GM19238 (cell line): ENCODE measurements around the gene ZNF345.

Experiments used
- DNase-seq: peaks from one replicate; pipeline ENCODE4 v3.0.0; 2011; ENCODE audit warnings: low spot score; ENCODE audit not compliant: insufficient read length

The ZNF345 gene

DNA sequence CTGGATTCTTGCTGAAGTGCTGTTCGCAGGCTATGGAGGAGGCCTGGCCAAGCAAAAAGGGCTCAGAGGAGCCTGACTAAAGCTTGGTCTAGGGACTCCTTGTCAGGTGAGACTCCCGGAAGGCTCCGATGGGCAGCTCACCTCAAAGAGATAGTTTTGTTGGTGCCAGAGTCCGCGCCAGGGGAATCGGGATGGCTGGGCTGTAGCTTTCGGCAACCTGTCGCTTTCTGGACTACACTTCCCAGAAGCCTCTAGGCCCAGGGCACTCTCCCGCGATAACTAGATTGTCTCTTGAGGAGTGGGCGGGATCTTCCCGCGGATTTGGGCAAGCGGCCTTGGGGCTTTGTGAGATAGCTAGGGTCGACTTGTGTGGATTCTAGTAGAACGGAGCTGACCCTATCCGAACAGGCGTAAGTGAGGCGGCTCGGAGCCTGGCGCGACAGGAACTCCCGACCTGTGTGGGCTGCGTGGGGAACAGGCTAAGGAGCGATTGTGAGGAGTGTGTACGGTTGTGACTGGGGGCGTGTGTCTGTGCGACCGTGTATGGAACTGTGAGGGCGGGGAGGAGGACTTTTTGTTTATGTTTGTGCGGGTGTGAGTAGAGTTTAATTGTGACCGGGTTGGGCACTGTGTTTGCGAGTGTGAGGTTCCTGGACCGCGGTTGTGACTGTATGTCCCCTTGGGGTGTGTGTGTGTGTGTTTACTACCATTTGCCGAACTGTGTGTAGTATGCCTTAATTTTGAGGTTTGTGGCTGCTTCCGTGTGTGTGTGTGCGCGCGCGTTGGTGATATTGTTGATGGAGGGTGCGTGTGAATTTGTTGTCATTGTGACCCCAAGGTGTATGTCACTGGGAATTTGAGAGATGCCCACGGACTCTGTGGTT, at the start of gene ZNF345:
ZNF345 (plus strand) TSS at position 318 of the 884 bp plus-strand sequence. CDS start 25,955 bp downstream, outside the sequence.
- peak; percentile 69 for DNase-seq

DNA sequence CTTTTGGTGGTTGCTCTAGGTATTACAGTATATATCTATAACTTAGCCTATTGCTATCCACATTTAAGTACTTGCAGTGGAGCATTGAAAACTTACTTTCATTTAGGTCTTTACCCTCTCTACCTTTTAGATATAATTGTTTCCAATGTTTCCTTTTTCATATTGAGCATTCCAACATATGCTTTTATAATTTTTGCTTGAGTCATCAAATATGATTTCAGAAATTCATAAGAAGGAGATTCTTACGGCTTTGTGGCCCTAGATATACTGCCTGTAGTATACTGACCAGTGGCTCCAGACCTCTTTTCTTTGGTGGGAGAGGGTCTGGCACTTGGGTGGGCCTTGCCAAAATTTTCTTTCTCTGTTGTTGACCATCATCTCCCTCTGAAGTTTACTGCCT, 45.3 kb upstream of the ZNF345 start:
- DNase-seq, result no peak

DNA sequence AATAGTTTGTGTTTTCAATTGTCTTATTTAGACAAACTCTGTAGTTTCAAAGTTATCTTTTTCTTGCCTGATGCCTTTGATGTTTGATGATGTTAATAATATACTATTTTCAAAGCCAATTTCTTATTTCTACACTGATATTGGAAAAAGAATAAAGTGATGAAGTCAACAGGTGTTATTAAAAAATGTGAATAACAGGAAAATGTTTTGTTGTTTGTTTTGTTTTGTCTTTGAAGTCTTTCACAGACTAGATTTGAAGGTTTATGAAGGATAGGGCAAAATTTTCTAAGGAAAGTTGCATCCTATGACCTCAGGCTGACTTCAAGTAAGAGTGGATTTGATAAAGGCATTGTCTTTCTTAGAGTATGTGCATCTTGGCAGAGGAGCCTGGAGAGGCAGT, 43.6 kb upstream of the ZNF345 start:
- no peak for DNase-seq

DNA sequence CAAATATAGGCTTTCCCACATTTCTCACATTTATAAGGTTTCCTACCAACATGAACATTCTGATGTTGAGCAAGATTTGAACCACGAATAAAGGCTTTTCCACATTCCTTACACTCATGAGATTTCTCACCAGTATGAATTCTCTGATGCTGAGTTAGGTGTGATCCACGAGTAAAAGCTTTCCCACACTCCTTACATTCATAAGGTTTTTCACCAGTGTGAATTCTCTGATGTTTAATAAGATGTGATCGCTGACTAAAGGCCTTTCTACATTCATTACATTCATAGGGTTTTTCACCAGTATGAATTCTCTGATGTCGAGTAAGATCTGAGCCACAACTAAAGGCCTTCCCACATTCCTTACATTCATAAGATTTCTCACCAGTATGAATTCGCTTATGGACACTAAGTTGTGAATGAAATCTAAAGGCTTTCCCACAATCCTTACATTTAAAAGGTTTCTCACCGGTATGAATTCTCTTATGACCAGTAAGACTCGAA, 31.5 kb upstream of the ZNF345 start:
- no peak for DNase-seq

DNA sequence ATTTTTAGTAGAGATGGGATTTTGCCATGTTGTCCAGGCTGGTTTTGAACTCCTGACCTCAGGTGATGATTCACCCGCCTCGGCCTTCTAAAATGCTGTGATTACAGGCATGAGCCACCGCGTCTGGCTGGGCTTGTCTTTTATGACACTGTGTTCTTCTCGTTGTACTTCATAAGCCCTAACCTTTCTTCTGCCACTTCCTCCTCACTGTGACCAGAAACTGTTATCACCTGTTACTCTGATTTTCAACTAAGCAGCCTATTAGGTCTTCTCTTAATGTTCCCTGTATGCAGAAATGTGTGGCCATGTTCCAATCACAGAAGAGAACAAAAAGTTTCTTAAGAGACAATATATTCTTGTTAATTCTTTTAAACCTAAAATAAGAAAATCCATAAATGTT, 28.9 kb upstream of the ZNF345 start:
- DNase-seq, result no peak

DNA sequence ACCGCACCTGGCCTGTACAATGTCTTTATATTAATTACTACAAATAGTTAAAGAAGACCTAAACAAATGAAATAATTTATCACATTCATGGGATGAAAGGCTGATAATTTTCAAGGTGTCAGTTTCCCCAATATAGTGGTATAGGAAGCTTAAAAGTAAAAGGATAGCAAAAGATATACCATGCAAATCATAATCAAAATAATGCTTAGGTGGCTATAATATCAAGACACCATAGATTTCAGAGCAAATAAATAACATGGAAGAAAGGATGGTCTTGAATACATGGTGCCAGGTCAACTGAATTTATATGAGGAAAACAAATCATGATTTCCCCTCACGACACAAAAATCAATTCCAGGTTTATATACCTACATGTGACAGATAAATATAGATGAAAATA, 17.2 kb upstream of the ZNF345 start:
- no peak for DNase-seq

DNA sequence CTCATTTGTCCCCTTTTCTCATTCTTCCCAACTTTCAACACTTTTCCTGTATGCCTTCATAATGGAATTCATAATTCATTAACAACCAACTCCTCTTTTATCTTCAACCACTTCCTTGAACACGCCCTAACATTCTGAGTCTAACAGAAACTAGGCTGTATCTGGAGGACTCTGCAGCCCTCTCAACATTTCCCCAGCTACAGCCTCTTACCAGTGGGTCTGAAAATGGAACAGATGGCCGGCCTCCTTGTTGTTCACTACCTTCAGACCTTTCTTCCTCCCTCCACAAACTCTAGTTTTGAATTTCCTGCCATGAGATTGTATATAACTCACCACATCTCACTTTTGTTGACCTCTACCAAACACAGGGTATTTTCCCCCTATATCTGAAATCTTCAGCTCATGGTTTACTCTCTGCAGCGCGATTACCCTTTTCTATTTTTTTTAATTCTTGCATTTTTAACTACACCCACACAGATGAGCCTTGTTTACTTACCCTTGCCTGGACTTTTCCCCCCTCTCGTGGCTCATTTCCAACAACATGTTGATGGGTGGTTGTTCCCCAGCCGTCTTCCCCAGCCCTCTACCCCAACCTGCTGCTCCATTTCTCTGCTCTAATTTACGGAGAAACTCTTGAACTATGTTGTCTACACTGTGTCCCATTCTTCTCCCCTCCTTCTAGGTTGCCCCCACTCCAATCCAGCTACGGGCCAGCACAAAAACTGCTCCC, 13.3 kb upstream of the ZNF345 start:
- no peak for DNase-seq

DNA sequence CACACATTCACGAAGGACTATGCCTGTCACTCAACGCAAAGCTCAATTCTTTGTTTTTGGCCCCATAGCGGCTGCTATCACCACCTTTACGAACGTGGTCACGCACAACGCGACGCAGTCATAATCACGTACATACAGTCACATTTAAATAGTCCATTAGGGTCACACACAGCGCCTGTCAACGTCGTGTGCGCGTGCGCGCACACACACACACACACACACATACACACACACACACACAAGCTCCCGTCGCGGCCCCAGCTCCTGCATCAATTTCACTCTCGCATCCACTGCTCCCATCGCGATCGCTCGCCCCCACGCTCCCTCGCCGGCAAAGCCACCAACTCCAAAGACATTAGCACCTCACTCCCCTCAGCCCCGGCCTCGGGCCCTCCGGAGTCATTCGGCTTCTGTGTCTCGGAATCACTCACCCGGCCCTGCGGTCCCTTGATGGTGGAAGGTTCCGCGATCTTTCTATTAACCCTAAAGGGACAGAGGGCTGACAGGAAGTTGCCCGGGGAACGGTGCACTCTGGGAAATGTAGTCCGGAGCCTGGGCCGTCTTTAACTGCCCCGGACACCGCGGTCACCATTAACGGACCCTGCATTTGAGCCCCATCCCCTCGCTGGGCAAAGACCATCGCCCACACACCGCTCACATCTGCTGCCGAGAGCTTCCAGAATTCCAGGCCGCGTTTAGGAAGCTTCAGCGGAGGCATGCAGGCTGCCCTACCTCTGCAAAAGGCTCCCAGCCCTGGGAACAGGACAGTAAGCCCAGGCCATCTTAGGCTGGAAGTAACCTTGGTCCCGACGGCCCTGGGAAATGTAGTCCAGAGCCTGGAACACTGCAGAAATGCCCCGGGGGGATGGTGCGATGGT, 12.5 kb upstream of the ZNF345 start, which contains the start of gene ZNF790:
ZNF790 (minus strand) TSS at position 482 of the 878 bp plus-strand sequence. CDS start 12,768 bp downstream, outside the sequence.
- DNase-seq, result peak; percentile 77

DNA sequence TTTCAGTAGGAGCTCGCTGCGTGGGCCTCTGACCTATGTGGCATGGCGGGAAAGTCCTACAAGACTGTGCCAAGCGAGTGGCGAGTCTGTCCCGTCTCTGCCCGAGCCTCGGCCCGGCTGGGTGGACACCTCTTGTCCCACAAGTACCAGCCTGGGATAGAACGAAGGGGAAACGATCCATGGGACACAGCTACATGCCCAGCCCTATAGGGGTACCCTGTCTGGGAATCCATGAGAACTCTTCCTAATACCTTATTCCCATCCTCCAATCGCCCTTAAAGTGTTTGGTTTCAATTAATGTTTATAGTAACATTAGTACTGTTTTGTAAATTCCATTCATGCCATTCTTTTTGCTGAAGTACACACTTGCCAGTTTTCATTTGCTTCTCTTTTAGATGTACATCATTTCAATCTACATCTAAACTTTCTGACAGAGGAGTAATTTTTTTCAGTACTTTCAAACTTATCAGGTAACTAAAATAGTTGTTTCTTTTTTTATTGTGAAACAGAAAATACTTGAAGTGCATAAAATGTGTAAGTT, 11.8 kb upstream of the ZNF345 start:
- no peak for DNase-seq

DNA sequence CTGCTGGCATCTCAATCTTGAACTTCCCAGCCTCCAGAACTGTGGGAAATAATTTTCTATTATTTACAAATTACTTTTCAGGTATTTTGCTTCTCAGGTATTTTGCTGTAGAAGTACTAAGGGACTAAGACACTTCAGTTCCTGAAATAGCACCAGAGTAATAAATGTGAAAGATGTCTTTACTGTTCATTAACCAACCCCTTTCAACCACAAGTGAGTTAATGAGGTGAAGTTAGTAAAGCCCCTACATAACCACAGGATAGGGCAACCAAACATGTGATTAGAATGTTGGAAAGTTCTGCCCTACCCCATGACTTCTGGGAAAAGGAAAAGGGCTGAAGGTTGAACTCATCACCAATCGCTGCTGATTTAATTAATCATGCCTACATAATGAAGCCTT, 2.7 kb upstream of the ZNF345 start:
- DNase-seq, result no peak

DNA sequence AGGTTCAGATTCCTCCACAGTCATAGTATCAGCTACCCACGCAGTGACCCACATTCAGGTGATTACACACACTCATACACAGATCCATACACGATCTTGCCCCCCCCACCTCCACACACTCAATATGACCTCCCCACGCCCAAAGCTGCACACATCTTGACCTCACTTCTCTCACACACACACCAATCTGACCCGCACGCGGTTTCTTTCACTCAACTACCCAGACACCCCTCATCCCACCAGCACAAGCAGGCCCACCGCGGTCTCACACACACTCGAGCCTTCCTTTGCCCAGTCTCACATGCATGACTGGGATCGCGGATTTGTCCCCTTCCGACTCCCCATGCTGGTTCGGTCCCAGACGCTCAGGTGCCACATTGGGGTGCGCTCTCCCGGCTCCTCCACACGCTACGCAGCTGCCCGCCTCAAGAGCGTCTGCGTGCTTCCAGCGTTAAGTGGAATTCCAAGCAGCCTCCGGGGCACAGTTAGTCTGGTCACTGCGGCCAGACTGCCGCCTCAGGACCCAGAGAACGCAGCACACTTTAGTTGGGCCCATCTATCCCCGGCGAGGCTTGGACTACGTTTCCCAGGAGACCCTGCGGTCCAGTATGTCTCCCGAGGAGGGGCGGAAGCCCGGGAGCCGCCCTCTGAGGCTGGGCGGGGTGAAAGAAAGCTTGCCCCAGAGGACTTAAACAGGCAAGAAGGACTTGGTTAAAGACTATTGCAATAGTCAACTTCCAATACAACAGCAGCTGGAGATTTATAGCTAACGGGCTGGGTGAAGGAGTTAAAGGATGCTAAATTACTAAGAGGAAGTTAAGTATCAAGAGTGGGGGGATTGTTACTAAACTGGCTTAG, 746 bp upstream of the ZNF345 start:
- DNase-seq, result peak; percentile 81

DNA sequence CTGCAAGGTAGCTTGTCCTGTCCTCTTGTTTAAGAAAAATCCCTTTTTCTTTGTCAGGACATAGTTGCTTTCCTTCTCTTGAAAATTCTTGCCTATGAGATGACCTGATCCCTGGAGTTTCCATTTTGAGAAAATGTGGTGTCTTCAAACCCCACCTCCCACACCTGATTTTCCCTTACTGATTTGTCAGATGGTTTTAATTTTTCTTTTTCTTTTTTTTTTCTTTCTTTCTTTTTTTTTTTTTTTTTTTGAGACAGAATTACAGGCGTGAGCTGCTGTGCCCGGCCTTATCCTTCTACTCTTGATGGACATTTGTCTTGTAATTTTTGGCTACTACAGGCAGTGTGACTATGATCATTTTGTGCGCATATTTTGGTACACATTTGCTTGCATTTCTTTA, 1.2 kb downstream of the ZNF345 start:
- DNase-seq, result no peak

DNA sequence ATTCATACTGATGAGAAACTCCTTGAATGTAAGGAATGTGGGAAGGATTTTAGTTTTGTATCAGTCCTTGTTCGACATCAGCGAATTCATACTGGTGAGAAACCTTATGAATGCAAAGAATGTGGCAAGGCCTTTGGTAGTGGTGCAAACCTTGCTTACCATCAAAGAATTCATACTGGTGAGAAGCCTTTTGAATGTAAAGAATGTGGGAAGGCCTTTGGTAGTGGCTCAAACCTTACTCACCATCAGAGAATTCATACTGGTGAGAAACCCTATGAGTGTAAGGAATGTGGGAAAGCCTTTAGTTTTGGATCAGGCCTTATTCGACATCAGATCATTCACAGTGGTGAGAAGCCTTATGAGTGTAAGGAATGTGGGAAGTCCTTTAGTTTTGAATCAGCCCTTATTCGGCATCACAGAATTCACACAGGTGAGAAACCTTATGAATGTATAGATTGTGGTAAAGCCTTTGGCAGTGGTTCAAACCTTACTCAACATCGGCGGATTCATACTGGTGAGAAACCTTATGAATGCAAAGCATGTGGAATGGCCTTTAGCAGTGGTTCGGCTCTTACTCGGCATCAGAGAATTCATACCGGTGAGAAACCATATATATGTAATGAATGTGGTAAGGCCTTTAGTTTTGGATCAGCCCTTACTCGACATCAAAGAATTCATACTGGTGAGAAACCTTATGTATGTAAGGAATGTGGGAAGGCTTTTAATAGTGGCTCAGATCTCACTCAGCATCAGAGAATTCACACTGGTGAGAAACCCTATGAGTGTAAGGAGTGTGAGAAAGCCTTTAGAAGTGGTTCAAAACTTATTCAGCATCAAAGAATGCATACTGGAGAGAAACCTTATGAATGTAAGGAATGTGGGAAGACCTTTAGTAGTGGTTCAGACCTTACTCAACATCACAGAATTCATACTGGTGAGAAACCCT, 26.6 kb downstream of the ZNF345 start:
- no peak for DNase-seq

DNA sequence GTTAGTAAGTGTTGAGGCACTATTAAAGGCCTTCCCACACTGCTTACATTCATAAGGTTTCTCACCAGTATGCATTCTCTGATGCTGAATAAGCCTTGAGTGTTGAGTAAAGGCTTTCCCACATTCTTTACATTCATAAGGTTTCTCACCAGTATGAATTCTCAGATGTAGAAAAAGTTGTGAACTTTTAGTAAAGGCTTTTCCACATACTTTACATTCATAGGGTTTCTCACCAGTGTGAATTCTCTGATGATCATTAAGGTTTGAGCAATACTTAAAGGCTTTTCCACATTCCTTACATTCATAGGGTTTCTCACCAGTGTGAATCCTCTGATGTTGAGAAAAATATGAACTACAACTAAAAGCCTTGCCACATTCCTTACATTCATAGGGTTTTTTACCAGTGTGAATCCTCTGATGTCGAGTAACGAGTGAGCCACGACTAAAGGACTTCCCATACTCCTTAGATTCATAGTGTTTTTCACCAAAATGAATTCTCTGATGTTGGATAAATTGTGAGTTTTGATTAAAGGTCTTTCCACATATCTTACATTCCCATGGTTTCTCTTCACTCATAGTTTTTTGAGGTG, 41.2 kb downstream of the ZNF345 start:
- no peak for DNase-seq

DNA sequence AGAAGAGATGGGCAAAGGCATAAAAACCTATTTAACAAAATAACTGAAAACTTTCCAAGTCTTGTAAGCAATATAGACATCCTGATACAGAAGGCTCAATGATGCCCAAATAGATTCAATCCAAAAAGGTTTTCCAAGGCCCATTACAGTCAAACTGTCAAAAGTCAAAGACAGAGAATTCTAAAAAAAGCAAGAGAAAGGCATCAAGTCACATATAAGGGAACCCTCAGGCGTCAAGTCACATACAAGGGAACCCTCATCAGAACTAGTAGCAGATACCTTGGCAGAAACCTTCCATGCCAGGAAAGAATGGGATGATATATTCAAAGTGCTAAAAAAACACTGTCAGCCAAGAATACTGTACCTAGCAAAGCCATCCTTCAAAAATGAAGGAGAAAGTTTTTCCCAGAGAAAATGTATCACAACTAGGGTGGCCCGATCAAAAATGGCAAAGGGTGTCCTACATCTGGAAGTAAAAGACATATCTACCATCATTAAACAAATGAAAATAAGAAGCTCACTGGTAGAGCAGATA, 44.2 kb downstream of the ZNF345 start:
- no peak for DNase-seq

DNA sequence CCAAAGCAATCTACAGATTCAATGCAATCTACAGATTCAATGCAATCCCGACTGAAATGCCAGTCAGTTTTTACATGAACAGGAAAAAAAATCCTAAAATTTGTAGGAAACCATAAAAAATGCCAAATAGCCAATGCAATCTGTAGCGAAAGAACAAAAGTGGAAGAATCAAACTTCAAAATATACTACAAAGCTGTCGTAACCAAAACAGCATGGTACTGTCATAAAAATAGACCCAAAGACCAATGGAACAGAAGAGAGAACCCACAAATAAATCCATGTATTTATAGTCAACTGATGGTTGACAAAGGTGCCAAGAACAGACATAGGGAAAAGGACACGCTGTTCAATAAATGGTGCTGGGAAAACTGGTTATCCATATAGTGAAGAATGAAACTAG, 47.7 kb downstream of the ZNF345 start:
- no peak for DNase-seq

DNA sequence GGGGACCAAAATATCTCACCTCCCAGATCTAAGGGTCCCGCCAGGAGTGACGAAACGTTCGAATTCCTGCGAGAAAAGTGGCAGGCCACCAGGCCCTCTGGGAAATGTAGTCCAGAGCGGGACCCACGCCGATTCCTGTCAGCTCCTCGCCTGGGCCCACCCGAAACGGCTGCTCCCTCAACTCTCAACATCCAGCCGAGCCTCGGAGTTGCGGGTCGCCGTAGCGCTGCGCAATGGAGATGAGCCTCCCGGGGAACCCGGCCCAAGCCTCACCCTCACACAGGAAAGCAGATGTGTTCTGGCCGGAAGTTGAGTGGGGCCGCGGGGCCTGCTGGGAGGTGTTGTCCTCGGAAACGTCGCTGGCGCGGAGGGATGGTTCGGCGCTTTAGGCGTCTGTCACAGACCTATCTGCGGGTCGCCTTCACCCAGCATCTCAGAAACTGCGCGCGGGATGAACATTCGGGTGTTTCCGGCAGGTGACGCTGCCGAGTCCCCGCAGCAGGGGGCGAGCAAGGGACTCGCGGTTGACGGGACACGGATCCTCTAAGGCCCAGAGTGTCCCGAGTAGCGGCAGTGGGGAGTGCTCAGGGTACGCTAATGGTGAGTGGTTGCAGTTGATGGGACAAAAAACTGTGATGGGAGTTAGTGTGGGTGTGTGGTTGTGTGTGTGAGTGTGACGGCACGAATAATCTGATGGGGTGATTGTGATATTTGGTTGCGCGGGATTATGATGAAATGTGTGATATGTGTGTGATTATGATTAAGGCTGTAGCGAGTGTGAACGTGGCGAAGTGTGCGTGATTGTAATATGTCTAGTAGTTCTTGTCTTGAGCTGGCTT, 65.5 kb downstream of the ZNF345 start, which contains the start of the genes ZNF568 and ZNF829:
ZNF568 (plus strand) TSS at position 341 of the 839 bp plus-strand sequence. CDS start 6,439 bp downstream, outside the sequence.
ZNF829 (minus strand) TSS at position 300 of the 839 bp plus-strand sequence. CDS start 1,124 bp downstream, outside the sequence.
- peak; percentile 76 for DNase-seq
